Glomerular visceral epithelial cell (primary cell): ENCODE measurements around the gene OPCML.

Experiments
- DNase-seq: peaks from one replicate; pipeline ENCODE4 v3.0.0-alpha.2; 2016; ENCODE audit errors: extremely low spot score

Gene OPCML

GRCh38 chr11:132734217-132734616 is 798.1 kb downstream of the OPCML start:
- peak; percentile 85 for DNase-seq

- no peak for DNase-seq
Observed at GRCh38 chr11:132728026-132728425, 804.3 kb downstream of the OPCML start.

GRCh38 chr11:132721526-132721925 is 810.8 kb downstream of the OPCML start:
- no peak for DNase-seq

GRCh38 chr11:132719684-132720083 is 812.6 kb downstream of the OPCML start:
- no peak for DNase-seq

GRCh38 chr11:132718711-132719671 is 813.3 kb downstream of the OPCML start:
- peak; percentile 79 for DNase-seq

- DNase-seq, result no peak
Observed at GRCh38 chr11:132717824-132718223, 814.5 kb downstream of the OPCML start.

GRCh38 chr11:132716037-132716436 is 816.3 kb downstream of the OPCML start:
- no peak for DNase-seq

GRCh38 chr11:132714859-132715440 is 817.4 kb downstream of the OPCML start:
- DNase-seq, result no peak

- no peak for DNase-seq
Observed at GRCh38 chr11:132712466-132712865, 819.8 kb downstream of the OPCML start.

GRCh38 chr11:132704781-132705375 is 827.4 kb downstream of the OPCML start:
- DNase-seq, result peak; percentile 10

GRCh38 chr11:132692891-132693290 is 839.4 kb downstream of the OPCML start:
- DNase-seq, result no peak

- no peak for DNase-seq
Observed at GRCh38 chr11:132691848-132692550, 840.3 kb downstream of the OPCML start.

GRCh38 chr11:132686886-132687285 is 845.4 kb downstream of the OPCML start:
- DNase-seq, result no peak

- DNase-seq, result peak; percentile 61
Observed at GRCh38 chr11:132685174-132685611, 847.1 kb downstream of the OPCML start.

- no peak for DNase-seq
Observed at GRCh38 chr11:132683602-132684001, 848.7 kb downstream of the OPCML start.

GRCh38 chr11:132681971-132682370 is 850.3 kb downstream of the OPCML start:
- DNase-seq, result no peak

- no peak for DNase-seq
Observed at GRCh38 chr11:132680584-132680983, 851.7 kb downstream of the OPCML start.

- no peak for DNase-seq
Observed at GRCh38 chr11:132674151-132674550, 858.1 kb downstream of the OPCML start.

- DNase-seq, result no peak
Observed at GRCh38 chr11:132671851-132672370, 860.4 kb downstream of the OPCML start.

GRCh38 chr11:132670921-132671675 is 861.2 kb downstream of the OPCML start:
- no peak for DNase-seq

GRCh38 chr11:132669949-132670348 is 862.4 kb downstream of the OPCML start:
- no peak for DNase-seq
